DOHH2 (cell line): ENCODE results near the gene PCDHA2.

Source experiments
- CTCF ChIP-seq: fragments of 200-600 bp; sonication (generic); IDR thresholded peaks from one replicate; pipeline ENCODE4 v1.5.1; 2014; ENCODE audit warnings: antibody characterized with exemption, mild to moderate bottlenecking, low read depth, low read length; ENCODE audit not compliant: poor library complexity, severe bottlenecking
- EZH2phosphoT487 ChIP-seq: fragments of 200-600 bp; sonication (generic); IDR thresholded peaks from 2 replicates; pipeline ENCODE4 v1.6.1; 2017; ENCODE audit warnings: borderline replicate concordance, mild to moderate bottlenecking, antibody characterized with exemption, low read length, moderate library complexity, mixed read lengths

DNA sequence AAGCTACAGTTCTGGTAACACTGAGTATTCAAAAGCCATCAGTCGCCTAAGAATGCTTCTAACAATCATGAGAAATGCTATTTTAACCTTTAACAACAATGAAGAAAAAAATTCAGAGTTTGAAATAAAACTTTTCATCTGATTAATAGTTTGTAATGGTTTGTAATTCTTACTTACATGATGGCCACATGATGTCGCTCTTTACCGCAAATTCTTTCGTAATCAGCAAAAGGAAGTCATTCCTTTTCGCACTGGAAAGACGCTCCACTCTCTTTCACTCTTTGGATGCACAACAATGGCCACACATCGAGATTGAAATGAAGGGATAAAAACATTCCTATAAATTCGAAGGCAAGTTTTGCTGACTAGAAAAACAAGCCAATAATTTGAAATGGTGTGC, 39.3 kb downstream of the PCDHA2 start, which contains the start of gene PCDHA7:
- no peak for TF ChIP-seq CTCF
- no peak for TF ChIP-seq EZH2phosphoT487
